Lower leg skin (tissue), 3 donors: ENCODE measurements around the gene SNU13.

Experiments used
- CTCF ChIP-seq, 3 donors: fragments of 450-650 bp; IDR thresholded peaks; one replicate each; pipeline ENCODE4 v1.5.1; 2016; ENCODE audit warnings: antibody characterized with exemption in 3 of 3, mild to moderate bottlenecking in 3 of 3, moderate library complexity in 2 of 3
- POLR2A ChIP-seq, 2 donors: fragments of 450-650 bp; IDR thresholded peaks; one replicate each; pipeline ENCODE4 v1.6.1; 2016 to 2017; ENCODE audit warnings: antibody characterized with exemption in 2 of 2, mild to moderate bottlenecking in 1 of 2, moderate library complexity in 1 of 2

- no peak for TF ChIP-seq POLR2A (IDR thresholded peaks at IDR 0.05)
- TF ChIP-seq CTCF (IDR thresholded peaks at IDR 0.05), result no peak
Measured at GRCh38 chr22:41681616-41682015, 7.1 kb downstream of the SNU13 start.
